GM18870 (cell line): Measurements from ENCODE around the gene PCBP1.
"Not testable (repeated sequence)": the region's sequence is repeated elsewhere in the genome, so short reads cannot be mapped to it uniquely, and the experiment has no call there.

Source experiments
- ATAC-seq: cut with Tn5 transposase; IDR thresholded peaks from one replicate; pipeline ENCODE4 v1.9.1; 2021; ENCODE audit warnings: moderate library complexity; ENCODE audit not compliant: unreplicated experiment

PCBP1 gene

DNA sequence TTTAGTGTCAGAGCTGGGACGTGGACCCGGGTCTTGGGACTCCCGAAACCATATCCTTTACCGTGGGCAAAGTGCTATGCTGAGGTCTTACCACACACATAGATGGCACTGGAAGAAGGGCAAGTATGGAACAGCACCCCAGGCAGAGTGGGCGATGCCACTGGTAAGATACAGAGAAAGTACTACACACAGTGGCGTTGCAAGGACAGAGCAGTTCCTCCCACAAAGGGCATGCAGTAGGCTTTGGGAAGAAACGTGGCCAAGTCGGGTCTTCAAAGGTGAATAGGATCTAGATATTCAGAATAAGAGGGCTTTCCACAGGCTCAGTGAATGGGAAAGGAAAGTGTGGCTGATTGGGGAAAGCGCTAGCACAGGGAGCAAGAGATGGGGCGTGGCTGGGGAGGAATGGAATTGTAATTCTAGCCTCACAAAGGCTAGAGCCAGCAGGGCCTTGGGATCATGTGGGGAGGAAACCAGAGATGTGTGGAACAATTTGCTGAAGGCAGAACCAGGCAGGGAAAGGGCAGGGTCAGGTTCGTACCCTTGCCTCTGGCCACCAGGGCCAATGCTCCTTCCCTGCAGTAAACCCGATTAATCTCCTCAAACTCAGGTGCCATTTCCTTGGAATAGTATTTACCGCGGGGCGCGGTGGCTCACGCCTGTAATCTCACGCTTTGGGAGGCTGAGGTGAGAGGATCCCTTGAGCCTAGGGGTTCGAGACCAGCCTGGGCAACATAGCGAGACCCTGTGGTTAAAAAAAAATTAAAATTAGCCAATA lies 36.0 kb downstream of the PCBP1 start:
- ATAC-seq, result no peak

DNA sequence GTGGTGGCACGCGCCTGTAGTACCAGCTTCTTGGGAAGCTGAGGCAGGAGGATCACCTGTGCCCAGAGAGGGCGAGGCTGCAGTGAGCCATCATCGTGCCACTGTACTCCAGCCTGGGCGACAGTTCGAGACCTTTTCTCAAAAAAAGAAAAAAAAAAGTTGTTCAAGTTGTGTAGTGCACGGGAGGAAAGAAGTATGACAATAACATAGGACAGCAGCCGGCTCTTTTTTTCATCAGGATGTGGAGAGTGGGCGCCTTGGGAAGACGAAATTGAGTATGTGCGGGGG lies 36.5 kb downstream of the PCBP1 start:
- ATAC-seq, result no peak

DNA sequence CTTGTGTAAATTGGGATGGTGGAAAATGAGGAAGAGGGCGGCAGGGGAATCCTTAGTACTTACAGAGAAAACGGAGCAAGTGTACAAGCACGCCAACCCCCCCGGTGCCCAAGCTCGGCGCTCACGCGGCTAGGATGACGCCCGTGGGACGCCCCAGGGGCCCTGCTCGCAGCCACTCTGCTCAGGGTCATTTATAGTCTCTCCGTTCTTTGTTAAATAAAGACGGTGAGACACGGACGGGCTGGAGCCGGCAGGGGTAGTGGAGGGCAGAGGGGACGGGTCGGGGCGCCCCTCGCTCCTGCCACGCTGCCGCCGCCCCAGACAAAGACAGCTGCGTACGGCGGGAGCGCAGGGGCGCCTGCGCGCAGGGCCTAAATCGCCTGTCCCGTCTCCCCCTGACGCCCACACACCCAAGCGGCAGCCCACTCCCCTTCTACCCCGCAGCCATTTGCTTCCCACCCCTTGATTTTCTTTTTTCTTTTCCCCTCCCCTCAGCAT lies 37.8 kb downstream of the PCBP1 start:
- no peak for ATAC-seq

DNA sequence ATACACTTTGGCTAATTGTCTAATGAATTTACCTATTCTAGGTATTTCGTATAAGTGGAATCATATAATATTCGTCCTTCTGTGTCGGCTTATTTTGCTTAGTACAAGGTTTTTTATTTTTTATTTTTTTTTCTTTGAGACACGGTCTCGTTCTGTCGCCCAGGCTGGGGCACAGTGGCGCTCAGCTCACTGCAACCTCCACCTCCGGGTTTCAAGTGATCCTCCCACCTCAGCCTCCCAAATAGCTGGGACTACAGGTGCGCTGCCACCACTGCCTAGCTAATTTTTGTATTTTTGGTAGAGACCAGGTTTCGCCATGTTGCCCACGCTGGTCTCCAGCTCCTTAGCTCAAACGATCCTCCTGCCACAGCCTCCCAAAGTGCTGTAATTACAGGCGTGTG lies 38.2 kb downstream of the PCBP1 start:
- ATAC-seq, result no peak

DNA sequence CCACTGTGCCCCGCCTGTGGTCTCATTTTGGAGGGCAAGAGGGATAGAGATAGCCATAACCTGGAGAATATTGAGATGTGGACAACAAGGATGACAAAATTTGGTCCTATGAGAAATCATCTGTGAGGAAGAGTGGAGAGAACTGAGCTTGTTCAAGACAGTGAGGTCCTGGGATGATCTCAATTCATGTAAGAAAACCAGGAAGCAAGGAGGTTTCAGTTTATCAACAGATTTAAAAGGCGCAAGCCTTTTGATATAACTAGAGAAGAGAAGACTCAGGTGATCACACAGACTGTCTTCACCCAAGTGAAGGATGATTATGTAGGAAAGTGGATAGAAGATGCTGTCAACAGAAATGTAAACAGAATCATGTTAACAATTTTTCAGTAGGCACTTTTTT lies 39.1 kb downstream of the PCBP1 start:
- ATAC-seq, result no peak

DNA sequence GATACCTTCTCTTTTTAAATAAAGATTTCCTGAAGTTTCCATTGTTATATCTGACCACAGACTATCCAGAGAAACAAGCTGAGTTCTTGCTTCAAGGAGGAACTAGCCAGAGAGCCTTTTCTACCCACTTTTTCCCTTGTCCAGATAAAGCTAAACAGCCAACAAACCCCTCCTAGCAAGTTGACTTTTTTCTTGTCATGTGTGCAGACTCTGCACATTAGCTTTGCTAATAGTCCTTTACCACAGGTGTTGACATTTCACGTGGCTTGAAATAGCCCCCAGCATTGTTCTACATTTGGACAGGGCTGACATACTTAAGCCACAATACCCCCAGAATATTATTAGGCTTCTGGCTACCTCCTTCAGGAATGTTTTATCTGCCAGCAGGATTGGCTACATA lies 40.7 kb downstream of the PCBP1 start:
- no peak for ATAC-seq

DNA sequence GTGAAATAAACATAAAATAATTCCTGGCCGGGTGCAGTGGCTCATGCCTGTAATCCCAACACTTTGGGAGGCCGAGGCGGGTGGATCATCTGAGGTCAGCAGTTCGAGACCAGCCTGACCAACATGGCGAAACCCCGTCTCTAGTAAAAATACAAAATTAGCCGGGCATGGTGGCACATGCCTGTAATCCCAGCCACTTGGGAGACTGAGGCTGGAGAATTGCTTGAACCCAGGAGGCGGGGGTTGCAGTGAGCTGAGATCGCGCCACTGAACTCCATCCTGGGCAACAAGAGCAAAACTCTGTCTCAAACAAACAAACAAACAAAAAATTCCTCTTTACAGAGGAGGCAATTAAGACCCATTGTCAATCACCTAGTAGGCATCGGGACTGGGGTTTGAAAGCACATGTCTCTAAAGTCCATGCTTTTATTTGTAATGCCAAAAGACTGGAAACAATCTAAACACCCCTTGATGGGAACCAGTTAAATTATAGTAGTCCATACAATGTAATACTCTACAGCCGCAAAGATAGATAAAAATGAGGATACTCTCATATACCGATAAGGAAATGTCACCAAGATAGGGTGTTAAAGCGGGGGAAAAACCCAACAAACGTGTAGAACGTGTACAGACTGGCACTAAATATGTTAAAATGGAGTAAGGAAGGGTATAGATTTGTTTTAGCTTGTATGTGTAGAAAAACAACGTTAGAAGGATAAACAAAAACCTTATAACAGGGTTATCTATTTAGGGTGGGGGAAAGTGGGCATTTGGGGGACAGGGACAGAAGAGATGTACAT lies 44.3 kb downstream of the PCBP1 start:
- ATAC-seq, result not testable (repeated sequence)

DNA sequence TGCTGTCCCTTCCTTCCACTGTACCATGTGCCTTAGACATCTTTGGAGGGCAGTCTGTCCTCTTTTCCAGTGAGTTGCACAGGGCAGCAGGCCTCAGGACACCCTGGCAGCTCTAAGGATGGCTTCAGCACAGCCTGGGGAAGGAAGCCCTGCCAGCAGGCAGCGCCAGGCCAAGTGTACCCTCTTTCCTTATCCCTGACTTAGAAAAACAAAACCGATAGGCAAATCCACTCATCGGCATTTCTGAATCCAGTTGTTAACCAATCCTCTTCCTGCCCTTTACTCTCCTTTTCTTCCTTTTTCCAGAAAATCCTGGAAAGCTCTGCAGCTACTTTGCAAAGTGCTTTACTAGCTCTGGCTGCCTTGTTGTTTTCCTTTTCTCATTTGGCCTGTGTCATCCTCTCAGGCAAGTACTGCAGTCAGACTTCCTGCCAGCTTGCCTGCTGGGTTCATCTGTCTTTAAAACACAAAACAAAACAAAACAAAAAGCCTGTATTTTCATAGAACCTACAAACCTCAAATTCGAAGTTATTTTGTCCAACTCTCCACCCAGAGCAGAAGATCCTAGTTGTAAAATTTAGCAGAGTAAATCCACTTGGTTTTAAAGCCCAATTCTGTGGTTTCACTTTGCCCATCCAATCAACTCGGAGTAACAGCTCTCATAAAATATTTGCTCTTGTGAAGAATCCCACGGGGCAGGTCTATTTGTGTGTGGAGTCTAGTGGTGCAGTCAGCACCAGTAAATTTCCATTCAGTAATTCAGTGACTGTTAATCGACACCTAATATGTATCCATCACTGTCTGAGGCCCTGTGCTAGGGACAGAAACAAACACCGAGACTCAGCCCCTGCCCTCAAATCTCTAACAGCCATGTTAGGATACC lies 45.2 kb downstream of the PCBP1 start:
- ATAC-seq, result peak; percentile 42

DNA sequence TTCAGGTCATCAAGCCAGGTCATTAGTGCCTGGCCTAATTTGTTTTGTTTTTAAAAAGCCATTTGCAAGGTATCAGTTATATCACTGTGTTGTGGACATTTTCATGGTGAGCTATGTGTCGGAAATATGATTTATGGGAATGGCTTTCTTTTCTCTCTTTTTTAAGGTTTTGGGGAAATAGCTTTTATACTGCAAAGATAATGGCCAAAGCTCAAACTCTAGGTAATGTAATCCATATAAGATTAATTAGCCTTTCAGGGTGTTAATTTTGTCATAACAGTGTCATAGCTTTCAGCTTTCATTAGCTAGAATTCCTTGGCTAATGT lies 45.8 kb downstream of the PCBP1 start:
- ATAC-seq, result no peak

DNA sequence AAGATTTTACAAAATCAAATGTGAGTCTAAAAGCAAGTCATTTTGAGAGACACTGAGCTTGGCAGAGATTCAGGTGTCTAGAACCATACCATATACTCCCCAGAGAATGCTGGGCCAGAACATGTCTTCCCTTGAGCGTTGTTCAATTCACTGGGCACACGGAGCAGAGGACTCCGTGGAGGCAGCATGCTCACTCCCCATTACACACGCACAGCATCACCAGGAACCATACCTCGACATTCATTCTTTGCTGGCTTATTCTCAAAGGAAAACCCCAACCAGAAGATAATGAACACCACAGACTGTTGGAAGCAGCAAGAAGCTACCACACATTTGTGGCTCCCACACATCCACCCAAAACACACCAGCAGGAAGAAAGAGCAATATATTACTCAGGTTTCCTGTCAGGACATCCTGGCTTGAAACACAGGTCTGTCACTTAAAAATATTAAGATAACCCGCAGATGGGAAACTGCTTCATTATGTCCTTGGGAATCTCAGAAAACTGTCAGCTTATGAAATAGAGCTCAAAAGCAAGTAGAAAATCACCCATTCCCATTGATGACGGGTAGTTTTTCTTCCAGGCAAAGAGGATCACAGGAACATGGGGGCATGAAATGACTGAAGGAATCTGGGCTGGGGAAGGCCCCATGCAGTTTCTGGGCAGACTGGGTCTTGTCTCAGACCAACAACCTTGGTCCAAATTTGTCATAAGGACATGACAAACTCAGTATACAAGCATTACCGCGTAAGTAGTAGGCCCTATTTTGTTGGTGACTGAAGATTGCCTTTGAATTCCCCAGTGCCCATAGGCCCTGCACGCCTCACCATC lies 46.4 kb downstream of the PCBP1 start:
- no peak for ATAC-seq

DNA sequence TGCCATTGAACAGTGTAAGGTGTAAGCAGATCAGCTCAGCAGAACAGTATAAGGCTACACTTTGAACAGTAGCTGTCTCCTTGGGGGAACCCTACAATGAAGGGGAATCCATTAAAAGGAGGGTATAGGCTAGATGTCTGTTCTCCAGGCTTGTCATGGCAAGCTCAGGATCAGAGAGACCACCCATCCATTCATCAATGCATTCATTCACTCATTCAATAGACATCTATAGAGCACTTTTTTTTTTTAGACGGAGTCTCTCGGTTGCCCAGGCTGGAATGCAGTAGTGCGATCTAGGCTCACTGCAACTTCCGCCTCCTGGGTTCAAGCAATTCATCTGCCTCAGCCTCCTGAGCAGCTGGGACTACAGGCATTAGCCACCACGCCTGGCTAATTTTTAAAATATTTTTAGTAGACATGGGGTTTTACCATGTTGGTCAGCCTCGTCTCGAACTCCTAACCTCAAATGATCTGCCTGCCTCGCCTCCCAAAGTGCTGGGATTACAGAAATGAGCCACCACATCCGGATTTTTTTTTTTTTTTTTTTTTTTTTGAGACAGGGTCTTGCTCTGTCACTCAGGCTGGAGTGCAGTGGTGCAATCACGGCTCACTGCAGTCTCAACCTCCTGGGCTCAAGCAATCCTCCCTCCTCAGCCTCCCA lies 47.2 kb downstream of the PCBP1 start:
- not testable (repeated sequence) for ATAC-seq
